ENCODE measurements around the gene DDX24. TPM values are rescaled to one million over a fixed set of nuclear protein-coding genes. Genes with fewer than 3 reads are reported as not detected.

Gene DDX24
- total RNA-seq, 1 experiment from 2014 or later: 40.4 TPM

DNA sequence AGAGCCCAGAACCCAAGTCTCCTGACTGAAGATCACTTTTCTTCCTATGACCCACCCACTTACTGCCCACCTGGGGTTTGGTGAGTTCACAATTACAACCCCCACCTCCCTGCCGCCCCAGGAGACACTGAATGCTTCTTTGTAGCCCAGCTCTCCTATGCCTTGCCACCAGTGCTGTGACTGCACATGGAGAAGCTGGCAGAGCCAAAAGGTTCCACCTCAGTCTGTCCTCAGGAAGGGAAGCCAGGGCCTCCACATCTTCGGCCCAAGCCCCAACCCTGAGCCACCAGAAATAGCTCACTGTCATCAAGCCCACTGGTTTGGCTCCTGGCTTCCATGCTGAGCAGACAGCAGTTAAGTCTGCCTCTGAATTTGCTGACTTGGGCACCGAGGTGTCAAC lies 29.2 kb downstream of the DDX24 start:
- H3K27me3 ChIP-seq (ENCODE audit: insufficient read depth, low read depth): no peaks in the 10 kb centered on the region
- no peaks in the 10 kb centered on the region for H4K20me1 ChIP-seq (ENCODE audit: insufficient read depth)
- ChIA-PET POLR2A (ENCODE audit: unreplicated experiment) (no interaction called here), CTCF (no interaction called here)
- no peaks in the 10 kb centered on the region for H3K36me3 ChIP-seq (ENCODE audit: low read depth)
- no peaks in the 10 kb centered on the region for H3K79me2 ChIP-seq (ENCODE audit: low read depth)
- TF ChIP-seq CTCF (conservative IDR thresholded peaks at IDR 0.05) (no peak), EZH2 (IDR thresholded peaks at IDR 0.05; ENCODE audit: low read depth) (no peak)
- H3K4me3 ChIP-seq: no peak overlapping the region
- no peak overlapping the region for H2AFZ ChIP-seq
- H3K9me3 ChIP-seq (ENCODE audit: insufficient read depth, low read depth): no peaks in the 10 kb centered on the region
- BruUV-seq (replicated peaks): no TSS peak
- H3K27ac ChIP-seq: no peak overlapping the region
- intact Hi-C loops (cut with micrococcal nuclease; ENCODE audit: unreplicated experiment): loop anchor here (5.0 kb wide), 1 partner anchor 86 kb away; no protein-coding TSS in a partner anchor
- no peak overlapping the region for H3K4me2 ChIP-seq
- no peak for DNase-seq
- no peaks in the 10 kb centered on the region for H3K4me1 ChIP-seq (replicated peaks; ENCODE audit: insufficient read depth)
- no peaks in the 10 kb centered on the region for H3K9me2 ChIP-seq (ENCODE audit: insufficient read depth)
- no peaks in the 10 kb centered on the region for H3F3A ChIP-seq (ENCODE audit: insufficient read depth, low read depth)

- intact Hi-C loops (cut with micrococcal nuclease; ENCODE audit: unreplicated experiment): loop anchor here (5.0 kb wide), 1 partner anchor 86 kb away; no protein-coding TSS in a partner anchor
Observed at GRCh38 chr14:94051115-94051514, 29.9 kb downstream of the DDX24 start.

GRCh38 chr14:94050231-94050880 lies 30.6 kb downstream of the DDX24 start:
- Histone ChIP-seq H3K4me2 (no peak overlapping the region), H3F3A (ENCODE audit: insufficient read depth, low read depth) (no peaks in the 10 kb centered on the region), H3K9me2 (ENCODE audit: insufficient read depth) (no peaks in the 10 kb centered on the region), H4K20me1 (ENCODE audit: insufficient read depth) (no peaks in the 10 kb centered on the region), H3K79me2 (ENCODE audit: low read depth) (no peaks in the 10 kb centered on the region), H3K27me3 (ENCODE audit: insufficient read depth, low read depth) (no peaks in the 10 kb centered on the region), H3K9me3 (ENCODE audit: insufficient read depth, low read depth) (no peaks in the 10 kb centered on the region), H2AFZ (no peak overlapping the region), H3K4me3 (no peak overlapping the region), H3K4me1 (replicated peaks; ENCODE audit: insufficient read depth) (no peaks in the 10 kb centered on the region), H3K36me3 (ENCODE audit: low read depth) (no peaks in the 10 kb centered on the region), H3K27ac (no peak overlapping the region)
- no peak for TF ChIP-seq CTCF (conservative IDR thresholded peaks at IDR 0.05)
- TF ChIP-seq EZH2 (IDR thresholded peaks at IDR 0.05; ENCODE audit: low read depth): no peak
- CTCF ChIA-PET: no interaction called here
- no TSS peak for BruUV-seq (replicated peaks)
- intact Hi-C loops (cut with micrococcal nuclease; ENCODE audit: unreplicated experiment): loop anchor here (5.0 kb wide), 1 partner anchor 87 kb away; no protein-coding TSS in a partner anchor
- POLR2A ChIA-PET (ENCODE audit: unreplicated experiment): no interaction called here
- no peak for DNase-seq

More at GRCh38 chr14:94051115-94051514, 29.9 kb downstream of the DDX24 start:
- no peak overlapping the region for H3K4me2 ChIP-seq
- H3K27ac ChIP-seq: no peak overlapping the region
- H3K4me3 ChIP-seq: no peak overlapping the region
- H2AFZ ChIP-seq: no peak overlapping the region
- H3K36me3 ChIP-seq (ENCODE audit: low read depth): no peaks in the 10 kb centered on the region
- no TSS peak for BruUV-seq (replicated peaks)
- ChIA-PET POLR2A (ENCODE audit: unreplicated experiment) (no interaction called here), CTCF (no interaction called here)
- TF ChIP-seq CTCF (conservative IDR thresholded peaks at IDR 0.05) (no peak), EZH2 (IDR thresholded peaks at IDR 0.05; ENCODE audit: low read depth) (no peak)
- no peaks in the 10 kb centered on the region for H3K27me3 ChIP-seq (ENCODE audit: insufficient read depth, low read depth)
- no peaks in the 10 kb centered on the region for H3F3A ChIP-seq (ENCODE audit: insufficient read depth, low read depth)
- no peak for DNase-seq
- no peaks in the 10 kb centered on the region for H3K9me2 ChIP-seq (ENCODE audit: insufficient read depth)
- no peaks in the 10 kb centered on the region for H4K20me1 ChIP-seq (ENCODE audit: insufficient read depth)
- H3K79me2 ChIP-seq (ENCODE audit: low read depth): no peaks in the 10 kb centered on the region
- no peaks in the 10 kb centered on the region for H3K4me1 ChIP-seq (replicated peaks; ENCODE audit: insufficient read depth)
- H3K9me3 ChIP-seq (ENCODE audit: insufficient read depth, low read depth): no peaks in the 10 kb centered on the region
